ENCODE measurements around the gene BCL7A.
"Not testable (repeated sequence)": the region's sequence is repeated elsewhere in the genome, so short reads cannot be mapped to it uniquely, and the experiment has no call there.

The BCL7A gene

DNA sequence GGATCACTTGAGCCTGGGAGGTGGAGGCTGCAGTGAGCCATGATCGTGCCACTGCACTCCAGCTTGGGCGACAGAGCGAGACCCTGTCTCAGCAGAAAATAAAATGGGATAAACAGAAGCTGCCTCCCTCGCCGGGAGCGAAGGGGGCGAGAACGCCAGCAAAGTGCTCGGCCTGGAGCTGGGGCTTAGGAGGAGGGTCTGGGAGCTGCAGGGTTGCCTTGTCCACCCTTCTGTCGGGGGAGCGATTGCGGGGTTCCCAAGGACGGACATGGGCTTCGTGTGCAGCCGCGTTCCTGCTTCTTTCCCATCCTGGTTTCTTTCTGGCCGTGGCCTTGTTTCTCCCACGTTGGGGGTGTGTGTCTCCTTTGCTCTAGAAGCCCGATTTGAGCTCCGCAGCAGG, 29.0 kb downstream of the BCL7A start:
- CTCF ChIA-PET, result interaction anchor here (0.6 to 2.0 kb wide), 3 partner anchors 72 to 256 kb away, joined by 4 to 9 read pairs (median 7); no protein-coding TSS in a partner anchor
- no peak for DNase-seq (ENCODE audit: low spot score)
- peak overlapping the region; percentile 53 for H3K27ac ChIP-seq
- POLR2A ChIA-PET (ENCODE audit: low non-redundant PET), result no interaction called here
- TF ChIP-seq, protein P1, sequence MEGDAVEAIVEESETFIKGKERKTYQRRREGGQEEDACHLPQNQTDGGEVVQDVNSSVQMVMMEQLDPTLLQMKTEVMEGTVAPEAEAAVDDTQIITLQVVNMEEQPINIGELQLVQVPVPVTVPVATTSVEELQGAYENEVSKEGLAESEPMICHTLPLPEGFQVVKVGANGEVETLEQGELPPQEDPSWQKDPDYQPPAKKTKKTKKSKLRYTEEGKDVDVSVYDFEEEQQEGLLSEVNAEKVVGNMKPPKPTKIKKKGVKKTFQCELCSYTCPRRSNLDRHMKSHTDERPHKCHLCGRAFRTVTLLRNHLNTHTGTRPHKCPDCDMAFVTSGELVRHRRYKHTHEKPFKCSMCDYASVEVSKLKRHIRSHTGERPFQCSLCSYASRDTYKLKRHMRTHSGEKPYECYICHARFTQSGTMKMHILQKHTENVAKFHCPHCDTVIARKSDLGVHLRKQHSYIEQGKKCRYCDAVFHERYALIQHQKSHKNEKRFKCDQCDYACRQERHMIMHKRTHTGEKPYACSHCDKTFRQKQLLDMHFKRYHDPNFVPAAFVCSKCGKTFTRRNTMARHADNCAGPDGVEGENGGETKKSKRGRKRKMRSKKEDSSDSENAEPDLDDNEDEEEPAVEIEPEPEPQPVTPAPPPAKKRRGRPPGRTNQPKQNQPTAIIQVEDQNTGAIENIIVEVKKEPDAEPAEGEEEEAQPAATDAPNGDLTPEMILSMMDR (conservative IDR thresholded peaks at IDR 0.05; ENCODE audit: low read depth), result no peak

DNA sequence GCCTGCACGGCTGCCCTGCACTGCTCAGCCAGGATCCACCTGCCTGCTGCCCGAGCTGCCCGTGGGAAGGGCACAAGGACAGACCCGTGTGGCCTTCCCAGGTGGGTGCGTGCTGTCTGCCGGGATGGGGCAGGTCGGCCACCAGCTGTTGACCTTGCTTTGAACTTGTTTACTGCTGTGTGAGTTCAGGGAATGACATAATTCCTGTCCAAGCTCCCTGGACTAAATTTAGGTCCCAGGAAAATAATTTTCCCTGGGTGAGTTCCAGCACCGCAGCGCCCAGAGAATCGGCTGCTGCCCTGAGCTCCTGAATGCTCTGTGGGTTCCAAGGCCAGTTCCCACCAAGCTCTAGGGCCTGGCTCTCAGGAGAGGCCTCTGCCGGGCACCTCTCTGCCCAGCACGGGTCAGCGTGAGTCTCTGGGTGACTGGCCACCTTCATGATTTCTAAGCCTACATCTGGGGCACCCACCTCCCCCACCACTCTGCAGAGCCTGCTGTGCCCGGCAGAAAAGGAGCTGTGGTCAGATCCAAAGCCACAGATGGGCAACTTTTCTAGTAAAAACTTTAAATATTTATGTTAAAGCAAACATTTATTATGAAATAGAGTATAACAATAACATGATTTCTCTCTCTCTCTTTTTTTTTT, 29.7 kb downstream of the BCL7A start:
- ChIA-PET POLR2A (ENCODE audit: low non-redundant PET) (no interaction called here), CTCF (interaction anchor here (0.6 to 2.0 kb wide), 5 partner anchors 71 to 143 kb away, joined by 4 to 9 read pairs (median 4); no protein-coding TSS in a partner anchor)
- H3K27ac ChIP-seq, result peak overlapping the region; percentile 53
- TF ChIP-seq, protein P1 (conservative IDR thresholded peaks at IDR 0.05; ENCODE audit: low read depth), result no peak
- DNase-seq (ENCODE audit: low spot score), result no peak

GRCh38 chr12:122052285-122052684, 30.6 kb downstream of the BCL7A start:
- CTCF ChIA-PET, result interaction anchor here (1.2 to 2.0 kb wide), 2 partner anchors 70 to 71 kb away, joined by 4 to 9 read pairs; no protein-coding TSS in a partner anchor
- no peak for DNase-seq (ENCODE audit: low spot score)
- no peak overlapping the region for H3K27ac ChIP-seq
- POLR2A ChIA-PET (ENCODE audit: low non-redundant PET), result no interaction called here
- TF ChIP-seq, protein P1 (conservative IDR thresholded peaks at IDR 0.05; ENCODE audit: low read depth), result no peak

DNA sequence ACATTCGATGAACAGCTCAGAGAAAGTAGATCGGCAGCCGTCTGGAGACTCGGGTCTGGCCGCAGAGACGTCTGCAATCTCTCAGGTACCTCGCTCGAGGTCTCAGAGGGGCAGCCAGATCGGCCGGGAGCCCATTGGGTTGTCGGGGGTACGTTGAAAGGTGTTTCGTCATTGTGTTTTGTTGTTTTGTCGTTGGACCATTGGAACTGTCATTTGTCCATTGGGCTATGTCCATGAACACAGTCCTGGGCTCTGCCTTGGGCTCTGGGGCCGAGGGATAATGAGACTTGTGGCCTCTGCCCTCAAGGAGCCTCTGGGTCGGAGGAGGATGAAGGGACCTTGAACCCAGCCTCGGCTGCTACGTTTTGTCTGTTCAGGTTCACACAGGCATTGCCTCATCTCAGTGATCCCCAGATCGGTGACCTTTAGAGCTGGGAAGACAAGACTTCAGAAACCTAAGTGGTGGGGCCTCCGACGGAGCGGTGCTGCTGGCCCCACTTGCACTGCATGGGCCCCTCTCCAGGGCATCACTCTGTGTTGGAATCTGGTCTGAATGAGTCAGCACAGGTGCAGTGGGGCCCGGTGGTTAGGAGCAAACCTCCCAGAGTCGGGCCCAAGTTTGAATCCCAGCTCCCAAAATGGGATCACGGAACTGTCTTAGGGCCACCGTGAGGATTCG, 33.3 kb downstream of the BCL7A start:
- ChIA-PET POLR2A (ENCODE audit: low non-redundant PET) (no interaction called here), CTCF (interaction anchor here (0.5 to 2.0 kb wide), 12 partner anchors 8 to 170 kb away, joined by 3 to 17 read pairs (median 4); no protein-coding TSS in a partner anchor)
- peak overlapping the region; percentile 56 for H3K27ac ChIP-seq
- no peak for DNase-seq (ENCODE audit: low spot score)
- TF ChIP-seq, protein P1 (conservative IDR thresholded peaks at IDR 0.05; ENCODE audit: low read depth), result no peak

DNA sequence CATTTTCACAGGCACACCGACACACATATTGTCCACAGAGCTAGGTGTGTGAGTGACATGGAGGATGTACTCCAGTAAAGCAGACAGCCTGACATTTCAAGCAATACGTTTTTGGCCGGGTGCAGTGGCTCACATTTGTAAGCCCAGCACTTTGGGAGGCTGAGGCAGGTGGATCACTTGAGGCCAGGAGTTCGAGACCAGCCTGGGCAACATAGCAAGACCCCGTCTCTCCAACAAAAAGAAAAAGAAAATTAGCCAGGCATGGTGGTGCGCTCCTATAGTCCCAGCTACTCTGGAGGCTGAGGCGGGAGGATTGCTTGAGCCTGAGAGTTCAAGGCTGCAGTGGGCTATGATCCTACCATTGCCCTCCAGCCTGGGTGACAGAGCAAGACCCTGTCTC, 34.7 kb downstream of the BCL7A start:
- CTCF ChIA-PET, result interaction anchor here (0.6 to 1.0 kb wide), 2 partner anchors 67 to 159 kb away, joined by 5 to 8 read pairs; no protein-coding TSS in a partner anchor
- DNase-seq (ENCODE audit: low spot score); POLR2A ChIA-PET (ENCODE audit: low non-redundant PET): not testable (repeated sequence)
- peak overlapping the region; percentile 25 for H3K27ac ChIP-seq

DNA sequence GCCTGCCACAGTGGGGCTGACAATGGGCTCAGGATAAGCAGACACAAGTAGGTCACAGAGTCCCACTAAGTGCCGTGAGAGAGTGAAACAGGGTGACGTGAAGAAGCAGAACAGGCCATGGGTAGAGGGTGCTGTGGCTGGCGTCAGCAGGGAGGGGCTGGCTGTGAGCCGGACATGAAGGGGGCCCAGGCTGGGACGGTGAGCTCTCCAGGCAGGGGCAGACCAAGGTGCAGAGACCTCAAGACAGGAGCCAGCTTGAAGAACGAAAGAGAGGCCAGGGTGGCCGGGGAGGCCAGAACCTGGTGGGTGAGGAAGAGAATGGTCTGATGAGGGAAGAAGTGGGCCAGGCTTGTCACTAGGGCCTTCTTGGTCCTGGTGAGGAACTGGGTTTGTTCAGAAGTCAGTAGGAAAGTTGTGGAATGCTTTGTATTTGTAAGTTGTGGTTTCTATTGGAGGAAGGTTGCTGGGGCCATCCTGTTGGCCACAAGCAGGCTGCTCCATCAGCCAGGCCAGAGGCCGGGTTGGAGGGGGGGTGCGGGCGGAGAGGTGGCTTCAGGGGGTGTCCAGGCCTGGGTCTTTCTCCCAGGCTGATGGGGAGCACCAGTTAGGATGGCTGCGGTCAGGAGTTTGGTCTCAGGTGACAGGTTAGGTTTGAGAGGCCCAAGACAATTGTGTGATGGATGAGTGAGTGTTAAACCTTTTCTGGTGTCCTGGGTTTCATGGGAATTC, 35.5 kb downstream of the BCL7A start:
- TF ChIP-seq, protein P1 (conservative IDR thresholded peaks at IDR 0.05; ENCODE audit: low read depth), result no peak
- H3K27ac ChIP-seq, result peak overlapping the region; percentile 25
- no peak for DNase-seq (ENCODE audit: low spot score)
- CTCF ChIA-PET, result interaction anchor here (0.6 kb wide), 1 partner anchor 102 kb away, joined by 4 read pairs; no protein-coding TSS in a partner anchor
- POLR2A ChIA-PET (ENCODE audit: low non-redundant PET), result no interaction called here

Measured in RWPE1 (cell line).